Lower leg skin (tissue), 3 donors: Measurements from ENCODE around the gene FMO5.

Experiments used
- POLR2A ChIP-seq, 2 donors: fragments of 450-650 bp; IDR thresholded peaks; one replicate each; pipeline ENCODE4 v1.6.1; 2016 to 2017; ENCODE audit warnings: antibody characterized with exemption in 2 of 2, mild to moderate bottlenecking in 1 of 2, moderate library complexity in 1 of 2
- TF ChIP-seq, protein P1 (sequence below), 3 donors: fragments of 450-650 bp; IDR thresholded peaks; one replicate each; pipeline ENCODE4 v1.5.1; 2016; ENCODE audit warnings: antibody characterized with exemption in 3 of 3, mild to moderate bottlenecking in 3 of 3, moderate library complexity in 2 of 3

DNA sequence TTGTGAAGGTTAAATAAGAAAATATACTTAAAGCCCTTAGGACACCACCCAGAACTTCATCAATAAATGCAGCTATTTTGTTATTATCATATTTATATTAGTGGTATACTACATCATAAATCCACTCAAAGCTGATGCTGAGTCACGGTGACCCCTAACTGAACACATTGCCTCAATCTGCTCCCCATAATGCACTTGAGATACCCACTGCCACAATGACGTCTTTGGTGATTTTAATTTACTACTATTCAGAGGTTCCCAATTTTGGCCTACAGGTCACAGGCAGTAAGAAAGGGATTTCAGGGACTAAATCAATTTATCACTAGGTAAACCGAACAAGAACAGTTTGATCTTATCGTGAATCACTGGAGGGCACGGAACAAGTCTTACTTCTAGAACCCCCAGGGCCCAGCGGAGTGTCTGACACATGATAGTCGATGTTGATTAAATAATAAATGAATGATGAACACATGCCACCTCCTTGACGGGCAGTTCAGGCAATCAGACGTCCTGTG is 16.9 kb upstream of the FMO5 start:
- TF ChIP-seq, protein P1, sequence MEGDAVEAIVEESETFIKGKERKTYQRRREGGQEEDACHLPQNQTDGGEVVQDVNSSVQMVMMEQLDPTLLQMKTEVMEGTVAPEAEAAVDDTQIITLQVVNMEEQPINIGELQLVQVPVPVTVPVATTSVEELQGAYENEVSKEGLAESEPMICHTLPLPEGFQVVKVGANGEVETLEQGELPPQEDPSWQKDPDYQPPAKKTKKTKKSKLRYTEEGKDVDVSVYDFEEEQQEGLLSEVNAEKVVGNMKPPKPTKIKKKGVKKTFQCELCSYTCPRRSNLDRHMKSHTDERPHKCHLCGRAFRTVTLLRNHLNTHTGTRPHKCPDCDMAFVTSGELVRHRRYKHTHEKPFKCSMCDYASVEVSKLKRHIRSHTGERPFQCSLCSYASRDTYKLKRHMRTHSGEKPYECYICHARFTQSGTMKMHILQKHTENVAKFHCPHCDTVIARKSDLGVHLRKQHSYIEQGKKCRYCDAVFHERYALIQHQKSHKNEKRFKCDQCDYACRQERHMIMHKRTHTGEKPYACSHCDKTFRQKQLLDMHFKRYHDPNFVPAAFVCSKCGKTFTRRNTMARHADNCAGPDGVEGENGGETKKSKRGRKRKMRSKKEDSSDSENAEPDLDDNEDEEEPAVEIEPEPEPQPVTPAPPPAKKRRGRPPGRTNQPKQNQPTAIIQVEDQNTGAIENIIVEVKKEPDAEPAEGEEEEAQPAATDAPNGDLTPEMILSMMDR (IDR thresholded peaks at IDR 0.05) = no peak
- TF ChIP-seq POLR2A (IDR thresholded peaks at IDR 0.05) = no peak
